ES-I3 (cell line): ENCODE results near the gene ERCC1.
A peak's percentile ranks its signal among the peaks of the same experiment; 100 is the strongest.
"Not testable (repeated sequence)": the region's sequence is repeated elsewhere in the genome, so short reads cannot be mapped to it uniquely, and the experiment has no call there.

Experiments used
- H3K36me3 ChIP-seq: 2 replicates; pipeline ENCODE4 v1.6.1; 2013; ENCODE audit warnings: mild to moderate bottlenecking, low read length, control low read depth, moderate library complexity; ENCODE audit not compliant: insufficient read depth
- H3K4me1 ChIP-seq: 2 replicates; pipeline ENCODE4 v1.6.1; 2013; ENCODE audit warnings: mild to moderate bottlenecking, control low read depth, low read length; ENCODE audit not compliant: insufficient read depth
- H3K9ac ChIP-seq: 2 replicates; pipeline ENCODE4 v1.6.1; 2013; ENCODE audit warnings: low read depth, mild to moderate bottlenecking, low read length, moderate library complexity
- H3K9me3 ChIP-seq: 2 replicates; pipeline ENCODE4 v1.6.1; 2013; ENCODE audit warnings: mild to moderate bottlenecking, low read length, moderate library complexity; ENCODE audit not compliant: control insufficient read depth, insufficient read depth

ERCC1 gene

DNA sequence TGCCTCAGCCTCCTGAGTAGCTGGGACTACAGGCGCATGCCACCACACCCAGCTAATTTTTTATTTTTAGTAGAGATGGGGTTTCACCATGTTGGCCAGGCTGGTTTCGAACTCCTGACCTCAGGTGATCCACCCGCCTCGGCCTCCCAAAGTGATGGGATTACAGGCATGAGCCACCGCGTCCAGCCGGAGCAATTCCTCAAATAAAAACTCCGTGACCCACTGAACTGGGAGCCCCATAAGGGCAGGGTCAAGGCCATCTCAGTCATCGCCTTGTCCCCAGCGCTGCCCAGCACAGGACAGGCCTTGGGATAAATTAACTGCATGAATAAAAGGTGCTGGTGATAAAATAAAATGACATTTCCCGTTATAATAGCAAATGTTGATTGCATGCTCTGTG lies 6.2 kb upstream of the ERCC1 start:
- not testable (repeated sequence) for H3K36me3 ChIP-seq, H3K4me1 ChIP-seq, H3K9ac ChIP-seq, H3K9me3 ChIP-seq

GRCh38 chr19:45428384-45429231 lies 4.9 kb upstream of the ERCC1 start:
- no peaks in the 10 kb centered on the region for H3K9me3 ChIP-seq
- H3K4me1 ChIP-seq: 0 out of 2 replicates have a peak, but pooled peaks cover 4% of the 10 kb centered on the region
- H3K9ac ChIP-seq: peak overlapping the region; percentile 81

DNA sequence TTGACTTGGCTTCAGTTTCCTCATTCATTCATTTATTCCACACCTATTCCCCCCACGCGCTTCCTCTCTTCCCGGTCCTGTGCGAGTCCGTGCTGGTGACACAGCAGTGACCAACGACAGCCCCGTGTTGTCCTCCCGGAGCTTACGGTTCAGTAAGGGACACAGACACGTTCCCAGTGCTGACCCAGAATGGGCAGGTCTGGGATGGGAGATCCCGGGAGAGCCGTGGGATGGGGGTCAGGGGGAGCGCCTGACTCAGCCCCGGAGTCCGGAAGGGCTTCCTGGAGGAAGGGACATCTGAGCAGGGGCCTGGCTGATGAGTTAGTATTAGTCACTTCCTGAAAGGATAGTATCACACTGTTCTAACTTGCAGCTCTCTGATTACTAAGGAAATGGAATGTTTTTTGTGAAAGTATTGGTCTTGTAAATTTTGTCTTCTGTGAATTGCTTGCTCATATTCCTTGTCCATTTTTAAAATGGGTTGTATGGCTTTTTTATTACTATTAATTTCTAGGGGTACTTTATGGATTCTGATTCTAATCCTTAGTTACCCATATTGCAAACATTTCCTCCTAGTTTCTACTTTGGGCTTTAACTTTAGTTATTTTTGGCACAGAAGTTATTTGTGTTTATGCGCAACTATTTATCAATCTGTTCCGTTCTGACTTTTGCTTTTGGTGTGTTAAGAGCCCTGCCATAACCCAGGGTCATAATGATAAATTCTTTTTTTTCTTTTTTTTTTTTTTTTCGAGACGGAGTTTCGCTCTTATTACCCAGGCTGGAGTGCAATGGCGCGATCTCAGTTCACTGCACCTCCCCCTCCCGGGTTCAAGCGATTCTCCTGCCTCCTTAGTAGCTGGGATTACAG lies 708 bp upstream of the ERCC1 start:
- Histone ChIP-seq H3K4me1 (peaks cover 4% of the 10 kb centered on the region; the same call in 1 of the 2 replicates), H3K9ac (peak overlapping the region; percentile 89), H3K36me3 (peaks cover 6% of the 10 kb centered on the region; the same call in 1 of the 2 replicates), H3K9me3 (no peaks in the 10 kb centered on the region)

More at GRCh38 chr19:45428384-45429231, 4.9 kb upstream of the ERCC1 start:
- H3K36me3 ChIP-seq: no peaks in the 10 kb centered on the region

GRCh38 chr19:45423033-45423588 lies 606 bp downstream of the ERCC1 start:
- Histone ChIP-seq H3K36me3 (peaks cover 12% of the 10 kb centered on the region; the same call in 1 of the 2 replicates), H3K4me1 (peaks cover 4% of the 10 kb centered on the region; the same call in 1 of the 2 replicates), H3K9ac (peak overlapping the region; percentile 76), H3K9me3 (no peaks in the 10 kb centered on the region)

DNA sequence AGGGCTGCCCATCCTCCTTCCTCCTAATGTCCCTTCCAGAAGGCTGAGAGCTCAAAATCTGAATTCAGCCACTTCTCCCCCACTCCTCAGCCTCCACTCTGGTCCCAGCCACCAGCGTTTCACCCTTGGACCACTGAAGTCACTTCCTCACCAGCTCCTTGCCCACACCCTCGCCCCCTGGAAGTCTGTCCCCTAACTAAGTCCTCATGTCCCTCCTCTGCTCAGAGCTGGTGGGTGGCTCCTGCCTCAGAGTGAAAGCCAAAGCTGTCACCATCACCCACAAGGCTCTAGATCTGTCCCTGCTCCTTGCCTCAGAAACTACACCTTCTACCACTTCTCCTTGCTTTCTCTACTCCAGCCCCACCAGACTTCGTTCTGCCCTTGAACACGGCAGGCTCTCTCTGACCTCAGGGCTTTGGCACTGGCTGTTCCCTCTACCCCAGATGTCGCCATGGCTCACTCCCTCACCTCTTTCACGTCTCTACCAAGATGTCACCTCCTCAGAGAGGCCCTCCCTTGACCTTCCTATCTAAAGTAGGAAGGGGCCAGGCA lies 1.7 kb downstream of the ERCC1 start:
- Histone ChIP-seq H3K9ac (no peak overlapping the region), H3K36me3 (peaks cover 16% of the 10 kb centered on the region; the same call in 1 of the 2 replicates), H3K9me3 (no peaks in the 10 kb centered on the region), H3K4me1 (peaks cover 4% of the 10 kb centered on the region; the same call in 1 of the 2 replicates)

GRCh38 chr19:45420871-45421270 lies 2.8 kb downstream of the ERCC1 start:
- H3K4me1 ChIP-seq: peaks cover 4% of the 10 kb centered on the region; the same call in 1 of the 2 replicates
- H3K9ac ChIP-seq: no peak overlapping the region
- H3K36me3 ChIP-seq: peaks cover 19% of the 10 kb centered on the region; the same call in 1 of the 2 replicates
- H3K9me3 ChIP-seq: no peaks in the 10 kb centered on the region

DNA sequence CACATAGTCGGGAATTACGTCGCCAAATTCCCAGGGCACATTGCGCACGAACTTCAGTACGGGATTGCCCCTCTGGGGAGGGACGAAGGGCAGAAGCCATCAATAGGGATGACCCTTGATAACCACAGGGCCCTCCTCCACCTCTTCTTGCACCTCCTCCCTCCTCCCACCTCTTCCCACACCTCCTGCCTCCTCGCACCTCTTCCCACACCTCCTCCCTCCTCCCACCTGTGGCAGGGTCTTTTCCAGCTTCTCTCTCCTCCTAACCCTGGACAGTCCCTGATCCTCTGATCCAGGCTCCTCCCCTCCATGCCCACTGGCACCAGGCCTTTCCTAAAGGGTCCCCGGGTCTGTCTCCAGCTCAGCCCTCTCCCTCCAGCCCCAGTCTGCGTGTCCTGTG lies 3.4 kb downstream of the ERCC1 start:
- Histone ChIP-seq H3K36me3 (peaks cover 19% of the 10 kb centered on the region; the same call in 1 of the 2 replicates), H3K9ac (no peak overlapping the region), H3K9me3 (no peaks in the 10 kb centered on the region), H3K4me1 (no peaks in the 10 kb centered on the region; the same call in 1 of the 2 replicates)

GRCh38 chr19:45419895-45420294 lies 3.8 kb downstream of the ERCC1 start:
- H3K36me3 ChIP-seq: peaks cover 19% of the 10 kb centered on the region; the same call in 1 of the 2 replicates
- no peaks in the 10 kb centered on the region; the same call in 1 of the 2 replicates for H3K4me1 ChIP-seq
- H3K9me3 ChIP-seq: no peaks in the 10 kb centered on the region
- H3K9ac ChIP-seq: no peak overlapping the region

DNA sequence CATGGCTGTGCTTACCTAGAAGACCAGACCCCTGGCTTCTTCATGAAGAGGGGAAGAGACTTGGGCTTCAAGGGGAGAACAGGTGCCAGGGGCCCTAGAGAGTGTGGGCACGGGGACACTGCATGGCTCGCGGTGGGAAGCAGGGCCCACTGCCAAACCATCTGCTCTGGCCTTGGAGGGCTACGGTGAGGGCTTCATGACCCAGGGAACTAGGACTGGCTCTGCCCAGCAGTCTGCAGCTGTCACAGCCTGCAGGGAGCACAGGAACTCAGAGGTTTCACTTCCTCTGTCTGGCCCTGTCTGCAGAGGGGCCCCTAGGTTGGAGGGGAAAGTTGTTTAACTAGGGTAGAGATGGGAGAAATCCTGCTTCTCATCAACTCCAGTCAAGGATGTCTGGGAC lies 4.3 kb downstream of the ERCC1 start:
- Histone ChIP-seq H3K4me1 (no peaks in the 10 kb centered on the region; the same call in 1 of the 2 replicates), H3K36me3 (peaks cover 19% of the 10 kb centered on the region; the same call in 1 of the 2 replicates), H3K9ac (no peak overlapping the region), H3K9me3 (no peaks in the 10 kb centered on the region)

GRCh38 chr19:45418802-45419201 lies 4.9 kb downstream of the ERCC1 start:
- no peaks in the 10 kb centered on the region for H3K9me3 ChIP-seq
- H3K4me1 ChIP-seq: no peaks in the 10 kb centered on the region; the same call in 1 of the 2 replicates
- H3K36me3 ChIP-seq: peaks cover 20% of the 10 kb centered on the region
- H3K9ac ChIP-seq: no peak overlapping the region

DNA sequence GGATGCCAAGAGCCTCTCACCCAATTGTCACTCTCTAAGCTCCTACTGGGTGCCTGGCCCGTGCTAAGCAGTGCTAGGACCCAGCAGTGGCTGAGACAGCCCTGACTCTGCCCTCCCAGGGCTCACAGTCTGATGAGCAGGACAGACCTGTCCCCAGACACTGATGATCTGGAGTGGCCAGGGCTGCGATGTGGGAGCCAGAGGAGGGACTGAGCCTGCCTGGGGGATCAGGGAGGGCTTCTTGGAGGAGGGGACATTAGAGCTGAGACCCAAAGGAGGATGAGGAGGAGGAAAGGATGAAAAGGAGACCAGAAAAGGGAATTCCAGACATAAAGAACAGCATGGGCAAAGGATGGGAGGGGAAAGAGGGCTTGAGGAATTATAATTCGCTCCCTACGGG lies 6.6 kb downstream of the ERCC1 start:
- H3K4me1 ChIP-seq: no peaks in the 10 kb centered on the region
- no peak overlapping the region for H3K9ac ChIP-seq
- H3K9me3 ChIP-seq: no peaks in the 10 kb centered on the region
- peaks cover 26% of the 10 kb centered on the region for H3K36me3 ChIP-seq

DNA sequence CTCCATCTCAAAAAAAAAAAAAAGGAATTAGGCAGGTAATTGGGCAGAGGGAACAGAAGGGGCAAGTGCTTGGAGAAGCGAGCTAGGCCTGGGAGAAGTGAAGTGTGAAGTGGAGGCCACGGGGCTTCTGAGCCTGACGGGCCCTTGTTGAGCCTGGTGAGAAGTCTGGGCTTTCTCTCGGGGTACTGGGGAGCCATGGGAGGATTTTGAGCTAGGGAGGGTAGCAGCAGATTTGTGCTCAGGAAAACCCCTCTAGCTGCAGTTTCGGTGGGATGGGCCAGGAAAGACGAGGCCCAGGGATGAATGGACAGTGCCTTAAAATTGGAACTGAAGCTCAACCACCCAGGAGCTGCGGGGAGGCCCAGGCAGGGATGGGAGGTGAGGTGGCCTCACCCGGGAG lies 9.2 kb downstream of the ERCC1 start:
- Histone ChIP-seq H3K4me1 (no peaks in the 10 kb centered on the region), H3K36me3 (peaks cover 21% of the 10 kb centered on the region), H3K9me3 (no peaks in the 10 kb centered on the region), H3K9ac (no peak overlapping the region)

GRCh38 chr19:45413497-45413896 lies 10.2 kb downstream of the ERCC1 start:
- no peaks in the 10 kb centered on the region for H3K9me3 ChIP-seq
- H3K9ac ChIP-seq: no peak overlapping the region
- H3K4me1 ChIP-seq: no peaks in the 10 kb centered on the region
- peaks cover 17% of the 10 kb centered on the region for H3K36me3 ChIP-seq

GRCh38 chr19:45410330-45410729 lies 13.4 kb downstream of the ERCC1 start:
- H3K4me1 ChIP-seq, H3K9me3 ChIP-seq, H3K9ac ChIP-seq, H3K36me3 ChIP-seq: not testable (repeated sequence)
